ENCODE measurements around the gene SPOCD1. TPM values are rescaled to one million over a fixed set of nuclear protein-coding genes. Genes with fewer than 3 reads are reported as not detected.

Gene SPOCD1
- total RNA-seq, 4 donors from 2014 or later = 0.63 to 23.9 (median 23.2) TPM; not detected in 1

GRCh38 chr1:31792541-31792940 is 23.3 kb downstream of the SPOCD1 start:
- TF ChIP-seq, protein P1, sequence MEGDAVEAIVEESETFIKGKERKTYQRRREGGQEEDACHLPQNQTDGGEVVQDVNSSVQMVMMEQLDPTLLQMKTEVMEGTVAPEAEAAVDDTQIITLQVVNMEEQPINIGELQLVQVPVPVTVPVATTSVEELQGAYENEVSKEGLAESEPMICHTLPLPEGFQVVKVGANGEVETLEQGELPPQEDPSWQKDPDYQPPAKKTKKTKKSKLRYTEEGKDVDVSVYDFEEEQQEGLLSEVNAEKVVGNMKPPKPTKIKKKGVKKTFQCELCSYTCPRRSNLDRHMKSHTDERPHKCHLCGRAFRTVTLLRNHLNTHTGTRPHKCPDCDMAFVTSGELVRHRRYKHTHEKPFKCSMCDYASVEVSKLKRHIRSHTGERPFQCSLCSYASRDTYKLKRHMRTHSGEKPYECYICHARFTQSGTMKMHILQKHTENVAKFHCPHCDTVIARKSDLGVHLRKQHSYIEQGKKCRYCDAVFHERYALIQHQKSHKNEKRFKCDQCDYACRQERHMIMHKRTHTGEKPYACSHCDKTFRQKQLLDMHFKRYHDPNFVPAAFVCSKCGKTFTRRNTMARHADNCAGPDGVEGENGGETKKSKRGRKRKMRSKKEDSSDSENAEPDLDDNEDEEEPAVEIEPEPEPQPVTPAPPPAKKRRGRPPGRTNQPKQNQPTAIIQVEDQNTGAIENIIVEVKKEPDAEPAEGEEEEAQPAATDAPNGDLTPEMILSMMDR (IDR thresholded peaks at IDR 0.05) = no peak
- DNase-seq (ENCODE audit: low spot score) = no peak
- ATAC-seq (ENCODE audit: low FRiP score) = no peak

DNA sequence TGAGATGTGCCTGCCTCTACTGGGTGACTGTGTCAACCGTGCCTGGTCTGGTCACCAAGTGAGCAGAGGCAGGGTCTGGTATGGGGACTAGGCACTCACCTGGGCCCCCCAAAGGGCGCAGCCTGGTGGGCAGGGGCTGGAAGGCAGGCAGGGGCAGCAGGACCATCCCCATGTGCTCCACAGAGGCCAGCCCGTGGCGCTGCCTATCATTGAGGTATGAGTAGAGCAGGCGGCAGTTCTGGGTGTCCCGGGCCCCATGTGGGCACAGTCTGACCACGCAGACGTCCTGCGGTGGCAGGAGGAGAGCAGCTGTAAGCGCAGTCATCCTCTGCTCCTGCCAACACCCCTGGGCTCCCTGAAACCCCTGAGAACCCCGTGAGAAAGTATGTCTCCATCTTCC is 23.7 kb downstream of the SPOCD1 start:
- ATAC-seq (ENCODE audit: low FRiP score) (no peak), DNase-seq (ENCODE audit: low spot score) (no peak)
- TF ChIP-seq, protein P1 (IDR thresholded peaks at IDR 0.05) = no peak

GRCh38 chr1:31791131-31791858 is 24.5 kb downstream of the SPOCD1 start:
- ATAC-seq (ENCODE audit: low FRiP score) = no peak
- TF ChIP-seq, protein P1 (IDR thresholded peaks at IDR 0.05) = no peak
- no peak for DNase-seq (ENCODE audit: low spot score)

- no peak for DNase-seq (ENCODE audit: low spot score)
- ATAC-seq (ENCODE audit: low FRiP score) = no peak
- TF ChIP-seq, protein P1 (IDR thresholded peaks at IDR 0.05) = no peak
Observed at GRCh38 chr1:31790641-31791091, 25.2 kb downstream of the SPOCD1 start.

- ATAC-seq (ENCODE audit: low FRiP score) (no peak), DNase-seq (ENCODE audit: low spot score) (no peak)
- TF ChIP-seq, protein P1 (IDR thresholded peaks at IDR 0.05) = no peak
Observed at GRCh38 chr1:31790140-31790539, 25.7 kb downstream of the SPOCD1 start.

DNA sequence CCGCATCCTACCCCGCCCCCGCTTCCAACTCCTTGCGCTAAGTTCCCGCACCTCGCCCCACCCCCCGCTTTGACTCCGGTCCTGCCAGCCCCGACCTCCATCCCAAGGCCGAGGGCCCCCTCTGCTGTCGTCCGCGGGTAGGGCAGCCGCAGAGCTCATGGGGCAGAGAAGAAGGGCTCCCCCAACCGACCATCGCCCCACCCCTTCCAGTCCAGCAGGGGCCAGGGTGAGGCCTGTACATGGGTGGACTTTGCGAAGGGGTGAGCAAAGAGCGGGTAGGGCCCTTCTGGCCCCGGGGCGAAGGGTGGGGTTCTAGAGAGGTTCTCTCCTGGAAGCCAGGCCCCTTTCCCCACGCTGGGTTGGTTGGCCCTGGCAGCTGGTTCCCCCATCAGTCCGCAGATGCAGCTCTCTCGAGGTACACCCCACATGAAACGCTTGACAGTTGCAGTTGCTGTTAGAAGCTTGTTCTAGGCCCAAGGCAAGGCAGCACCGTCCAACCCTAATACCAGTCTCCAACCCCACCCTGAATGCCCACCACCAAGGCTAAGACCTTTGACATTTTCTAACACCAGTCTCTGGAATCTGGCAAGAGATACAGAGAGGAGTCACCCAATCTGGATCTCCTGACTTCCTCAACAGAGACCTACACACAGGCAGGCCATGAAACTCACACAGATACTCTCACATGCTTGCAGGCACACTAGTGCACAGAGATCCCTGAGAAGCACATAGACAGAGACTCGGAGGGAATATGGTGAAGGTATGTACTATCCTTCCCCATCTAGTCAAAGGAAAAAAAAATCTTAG is 26.4 kb downstream of the SPOCD1 start:
- TF ChIP-seq, protein P1 (IDR thresholded peaks at IDR 0.05) = peak in 2 of 3 donors; percentile 76
- ATAC-seq (ENCODE audit: low FRiP score) (peak; percentile 89), DNase-seq (ENCODE audit: low spot score) (peak; percentile 99)

All from omental fat pad (tissue), 4 donors.